Vagina (tissue), 2 donors: ENCODE data around the gene PTRHD1. TPM values are rescaled to one million over a fixed set of nuclear protein-coding genes. Genes with fewer than 3 reads are reported as not detected.

Source experiments
- DNase-seq, 2 donors: peaks; one replicate each; pipeline ENCODE4 v3.0.0-alpha.2; 2017; ENCODE audit errors: extremely low spot score in 2 of 2
- H3K27ac ChIP-seq: fragments of 200-600 bp; sonication (generic); one replicate; pipeline ENCODE4 v1.5.1; 2019
- H3K27me3 ChIP-seq: fragments of 200-600 bp; sonication (generic); one replicate; pipeline ENCODE4 v1.5.1; 2019
- H3K36me3 ChIP-seq, 2 donors: fragments of 200-600 bp; sonication (generic); one replicate each; pipeline ENCODE4 v1.5.1; 2017 to 2019
- H3K4me1 ChIP-seq: fragments of 200-600 bp; sonication (generic); one replicate; pipeline ENCODE4 v1.5.1; 2019
- H3K4me3 ChIP-seq, 2 donors: fragments of 200-600 bp; sonication (generic); 1 replicate in 1 of 2; 2 replicates in 1 of 2; pipeline ENCODE4 v1.5.1; 2016 to 2019
- H3K9me3 ChIP-seq: fragments of 200-600 bp; sonication (generic); one replicate; pipeline ENCODE4 v1.5.1; 2019
- POLR2A ChIP-seq, 2 donors: fragments of 450-650 bp; IDR thresholded peaks; one replicate each; pipeline ENCODE4 v1.6.1; 2017; ENCODE audit warnings: antibody characterized with exemption in 2 of 2, mild to moderate bottlenecking in 2 of 2, moderate library complexity in 2 of 2
- POLR2AphosphoS5 ChIP-seq, 2 donors: sonication (generic); formaldehyde crosslinking; IDR thresholded peaks; one replicate each; pipeline ENCODE4 v1.9.0; 2017; ENCODE audit warnings: antibody characterized with exemption in 2 of 2, mild to moderate bottlenecking in 2 of 2, low read depth in 1 of 2; ENCODE audit not compliant: insufficient read depth in 1 of 2
- intact Hi-C: fragments of 100-400 bp; cut with DNase I; formaldehyde crosslinking; loops from one replicate; pipeline ENCODE4 v1.15.1; 2023
- total RNA-seq: library from RNA; depleted of rRNA; stranded (reverse); fragments of >200 nt; gene quantifications from one replicate; pipeline ENCODE4 v1.2.3, GENCODE V29; 2016
- TF ChIP-seq, protein P1 (sequence below), 3 experiments: fragments of 450-650 bp in 2 of 3; fragments of 200-600 bp in 1 of 3; sonication (generic) in 1 of 3; IDR thresholded peaks; one replicate each; pipeline ENCODE4 v1.5.1; 2017 to 2019; ENCODE audit warnings: antibody characterized with exemption in 3 of 3, mild to moderate bottlenecking in 2 of 3, moderate library complexity in 2 of 3

PTRHD1 gene
- total RNA-seq, 1 donor from 2014 or later = 17.2 TPM

DNA sequence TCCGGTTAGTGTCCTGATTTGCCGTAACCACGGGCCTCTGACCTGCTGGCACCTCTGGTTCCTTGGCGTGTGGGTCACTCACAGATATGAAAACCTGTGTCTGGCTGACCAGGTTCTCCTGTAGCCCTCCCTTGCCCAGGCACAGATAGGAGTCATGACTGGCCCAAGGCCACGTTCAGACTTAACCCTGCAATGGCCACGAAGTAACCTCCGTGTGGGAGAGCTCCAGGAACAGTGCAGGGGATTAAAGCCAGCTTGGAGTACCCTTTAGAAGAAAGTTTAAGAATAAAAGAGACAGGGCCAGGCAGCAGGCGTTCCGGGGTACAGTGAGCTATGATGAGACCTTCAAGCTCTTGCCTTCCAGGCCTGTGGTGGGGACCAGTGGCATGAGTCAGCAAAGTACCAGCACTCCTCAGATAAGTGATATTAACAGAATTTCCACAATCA, 25.6 kb upstream of the PTRHD1 start:
- Histone ChIP-seq H3K9me3 (no peaks in the 10 kb centered on the region), H3K27ac (no peak overlapping the region), H3K27me3 (no peaks in the 10 kb centered on the region), H3K4me1 (no peaks in the 10 kb centered on the region), H3K36me3 (peaks cover 0 to 35% of the 10 kb centered on the region in 2 donors), H3K4me3 (no peak overlapping the region)
- DNase-seq = peak; percentile 62 to 67
- intact Hi-C loops = no loop called here
- TF ChIP-seq POLR2AphosphoS5 (IDR thresholded peaks at IDR 0.05; ENCODE audit: insufficient read depth in 1 of 2, low read depth in 1 of 2) (no peak), POLR2A (IDR thresholded peaks at IDR 0.05) (no peak)
- TF ChIP-seq, protein P1, sequence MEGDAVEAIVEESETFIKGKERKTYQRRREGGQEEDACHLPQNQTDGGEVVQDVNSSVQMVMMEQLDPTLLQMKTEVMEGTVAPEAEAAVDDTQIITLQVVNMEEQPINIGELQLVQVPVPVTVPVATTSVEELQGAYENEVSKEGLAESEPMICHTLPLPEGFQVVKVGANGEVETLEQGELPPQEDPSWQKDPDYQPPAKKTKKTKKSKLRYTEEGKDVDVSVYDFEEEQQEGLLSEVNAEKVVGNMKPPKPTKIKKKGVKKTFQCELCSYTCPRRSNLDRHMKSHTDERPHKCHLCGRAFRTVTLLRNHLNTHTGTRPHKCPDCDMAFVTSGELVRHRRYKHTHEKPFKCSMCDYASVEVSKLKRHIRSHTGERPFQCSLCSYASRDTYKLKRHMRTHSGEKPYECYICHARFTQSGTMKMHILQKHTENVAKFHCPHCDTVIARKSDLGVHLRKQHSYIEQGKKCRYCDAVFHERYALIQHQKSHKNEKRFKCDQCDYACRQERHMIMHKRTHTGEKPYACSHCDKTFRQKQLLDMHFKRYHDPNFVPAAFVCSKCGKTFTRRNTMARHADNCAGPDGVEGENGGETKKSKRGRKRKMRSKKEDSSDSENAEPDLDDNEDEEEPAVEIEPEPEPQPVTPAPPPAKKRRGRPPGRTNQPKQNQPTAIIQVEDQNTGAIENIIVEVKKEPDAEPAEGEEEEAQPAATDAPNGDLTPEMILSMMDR (IDR thresholded peaks at IDR 0.05) = no peak

DNA sequence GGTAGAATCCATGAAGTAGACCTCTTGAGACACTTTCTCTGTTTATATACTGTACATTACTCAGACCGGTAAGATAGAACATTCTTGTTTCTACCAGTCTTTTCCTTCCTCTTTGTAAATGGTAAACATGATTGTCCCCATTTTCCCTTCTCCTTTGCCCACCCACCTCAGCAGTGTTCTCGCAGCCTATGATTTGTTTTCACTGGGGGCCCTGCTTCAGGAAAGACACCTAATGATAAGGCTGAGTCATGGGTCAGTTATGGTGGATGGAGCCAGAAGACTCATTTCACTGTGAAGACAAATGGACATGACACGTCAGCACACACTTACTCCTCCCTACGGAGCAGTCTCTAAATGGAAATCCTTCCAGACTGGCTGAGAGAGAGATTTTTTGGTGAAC, 23.7 kb upstream of the PTRHD1 start:
- no peak for TF ChIP-seq POLR2AphosphoS5 (IDR thresholded peaks at IDR 0.05; ENCODE audit: insufficient read depth in 1 of 2, low read depth in 1 of 2)
- no peak for TF ChIP-seq POLR2A (IDR thresholded peaks at IDR 0.05)
- TF ChIP-seq, protein P1 (IDR thresholded peaks at IDR 0.05) = no peak
- peaks cover 0 to 29% of the 10 kb centered on the region in 2 donors for H3K36me3 ChIP-seq
- no peak overlapping the region for H3K4me3 ChIP-seq
- no peaks in the 10 kb centered on the region for H3K9me3 ChIP-seq
- H3K27me3 ChIP-seq = no peaks in the 10 kb centered on the region
- peak in 1 of 2 donors; percentile 69 for DNase-seq
- intact Hi-C loops = no loop called here
- H3K27ac ChIP-seq = no peak overlapping the region
- H3K4me1 ChIP-seq = no peaks in the 10 kb centered on the region

DNA sequence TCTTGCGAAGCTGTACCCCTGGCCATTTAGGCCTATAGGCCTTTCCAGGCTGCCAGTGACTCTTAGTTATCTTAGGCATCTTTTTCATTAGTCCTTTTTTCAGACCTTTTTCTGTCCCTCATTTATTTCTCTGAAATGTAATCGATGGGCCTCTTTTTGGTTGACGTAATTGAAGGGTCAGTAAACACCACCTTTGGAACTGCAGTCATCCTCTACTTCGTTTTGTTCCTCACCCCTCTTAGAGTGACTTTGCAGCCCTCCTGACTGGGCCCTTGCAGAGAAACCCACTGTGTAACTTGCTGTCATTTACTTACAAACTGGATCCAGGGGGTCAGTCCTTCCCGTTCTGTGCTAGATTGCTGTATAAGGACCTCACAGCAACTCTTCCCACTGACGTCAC, 23.2 kb upstream of the PTRHD1 start:
- H3K36me3 ChIP-seq = peaks cover 0 to 27% of the 10 kb centered on the region in 2 donors
- H3K27me3 ChIP-seq = no peaks in the 10 kb centered on the region
- H3K4me1 ChIP-seq = no peaks in the 10 kb centered on the region
- TF ChIP-seq POLR2AphosphoS5 (IDR thresholded peaks at IDR 0.05; ENCODE audit: insufficient read depth in 1 of 2, low read depth in 1 of 2) = no peak
- TF ChIP-seq, protein P1 (IDR thresholded peaks at IDR 0.05) = no peak
- no peak for TF ChIP-seq POLR2A (IDR thresholded peaks at IDR 0.05)
- H3K4me3 ChIP-seq = no peak overlapping the region
- H3K9me3 ChIP-seq = no peaks in the 10 kb centered on the region
- H3K27ac ChIP-seq = no peak overlapping the region
- DNase-seq = peak in 1 of 2 donors; percentile 56
- intact Hi-C loops = no loop called here

DNA sequence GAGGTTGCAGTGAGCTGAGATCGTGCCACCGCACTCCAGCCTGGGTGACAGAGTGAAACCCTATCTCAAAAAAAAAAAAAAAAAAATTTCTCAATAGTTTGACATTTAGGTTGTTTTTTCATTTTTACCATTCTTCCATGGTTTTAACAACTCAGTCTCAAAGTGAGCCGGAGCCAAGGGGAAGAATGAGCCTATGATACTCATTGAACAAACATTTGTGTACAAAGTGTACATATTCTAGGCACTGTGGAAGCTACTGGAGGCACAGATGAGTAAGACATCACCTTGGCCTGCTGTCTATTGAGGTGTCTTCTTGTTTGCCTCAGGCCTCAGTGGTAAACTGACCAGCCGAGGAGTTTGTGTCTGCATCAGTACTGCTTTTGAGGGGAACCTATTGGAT, 22.0 kb upstream of the PTRHD1 start:
- DNase-seq = no peak
- Histone ChIP-seq H3K27me3 (no peaks in the 10 kb centered on the region), H3K9me3 (no peaks in the 10 kb centered on the region), H3K36me3 (peaks cover 0 to 15% of the 10 kb centered on the region in 2 donors), H3K4me1 (no peaks in the 10 kb centered on the region), H3K4me3 (no peak overlapping the region), H3K27ac (no peak overlapping the region)
- TF ChIP-seq POLR2AphosphoS5 (IDR thresholded peaks at IDR 0.05; ENCODE audit: insufficient read depth in 1 of 2, low read depth in 1 of 2) (no peak), POLR2A (IDR thresholded peaks at IDR 0.05) (no peak)
- TF ChIP-seq, protein P1 (IDR thresholded peaks at IDR 0.05) = no peak
- intact Hi-C loops = no loop called here

DNA sequence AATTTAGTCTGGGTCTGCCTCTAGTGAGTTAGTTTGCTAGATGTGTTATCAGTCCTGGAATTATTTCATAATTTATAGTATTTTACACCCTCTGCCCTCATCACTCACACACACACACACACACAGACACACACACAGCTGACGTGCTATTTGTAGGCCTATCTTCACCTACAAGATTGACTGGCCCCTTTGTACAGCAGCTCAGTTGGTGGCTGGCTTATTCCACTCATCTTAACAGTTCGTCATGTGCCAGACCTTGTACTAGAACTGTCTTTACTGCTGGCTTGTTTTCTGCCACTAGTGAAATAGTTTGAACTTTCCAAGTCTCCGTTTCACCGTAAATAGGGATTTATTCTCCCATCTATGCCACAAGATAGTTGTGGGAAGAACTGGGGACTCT, 21.3 kb upstream of the PTRHD1 start:
- Histone ChIP-seq H3K27me3 (no peaks in the 10 kb centered on the region), H3K4me3 (no peak overlapping the region), H3K4me1 (no peaks in the 10 kb centered on the region), H3K36me3 (peaks cover 0 to 8% of the 10 kb centered on the region in 2 donors), H3K9me3 (no peaks in the 10 kb centered on the region), H3K27ac (no peak overlapping the region)
- DNase-seq = peak in 1 of 2 donors; percentile 6
- intact Hi-C loops = no loop called here
- TF ChIP-seq POLR2AphosphoS5 (IDR thresholded peaks at IDR 0.05; ENCODE audit: insufficient read depth in 1 of 2, low read depth in 1 of 2) (no peak), POLR2A (IDR thresholded peaks at IDR 0.05) (no peak)
- TF ChIP-seq, protein P1 (IDR thresholded peaks at IDR 0.05) = no peak
